Smooth muscle cell (in vitro differentiated cells): Measurements from ENCODE around the gene BTNL2. TPM values are rescaled to one million over a fixed set of nuclear protein-coding genes. Genes with fewer than 3 reads are reported as not detected.

Experiments used
- DNase-seq: peaks from one replicate; lab custom pipeline; 2025; ENCODE audit not compliant: unreplicated experiment; lab: John Stamatoyannopoulos, UW
- H2AFZ ChIP-seq: fragments of 200-600 bp; sonication (generic); 2 replicates; pipeline ENCODE4 v1.6.0; 2016; ENCODE audit warnings: antibody characterized with exemption, low read depth, mild to moderate bottlenecking
- H3F3A ChIP-seq: fragments of 200-600 bp; sonication (generic); 2 replicates; pipeline ENCODE4 v1.6.0; 2017; ENCODE audit warnings: antibody characterized with exemption, low read depth
- H3K27ac ChIP-seq: fragments of 200-600 bp; sonication (generic); 2 replicates; pipeline ENCODE4 v1.5.1; 2016; ENCODE audit warnings: low read depth, mild to moderate bottlenecking
- H3K27me3 ChIP-seq: fragments of 200-600 bp; sonication (generic); 2 replicates; pipeline ENCODE4 v1.6.1; 2016; ENCODE audit warnings: low read depth, mild to moderate bottlenecking
- H3K36me3 ChIP-seq: fragments of 200-600 bp; sonication (generic); 2 replicates; pipeline ENCODE4 v1.5.1; 2016; ENCODE audit warnings: low read depth
- H3K4me1 ChIP-seq: fragments of 200-600 bp; sonication (generic); 2 replicates; pipeline ENCODE4 v1.5.1; 2016; ENCODE audit warnings: low read depth
- H3K4me2 ChIP-seq: fragments of 200-600 bp; sonication (generic); 2 replicates; pipeline ENCODE4 v1.6.0; 2016; ENCODE audit warnings: mild to moderate bottlenecking
- H3K4me3 ChIP-seq: fragments of 200-600 bp; sonication (generic); 2 replicates; pipeline ENCODE4 v1.5.1; 2016; ENCODE audit warnings: mild to moderate bottlenecking
- H3K79me2 ChIP-seq: fragments of 200-600 bp; sonication (generic); 2 replicates; pipeline ENCODE4 v1.6.0; 2016; ENCODE audit warnings: low read depth, mild to moderate bottlenecking
- H3K9ac ChIP-seq: fragments of 200-600 bp; sonication (generic); 2 replicates; pipeline ENCODE4 v1.6.0; 2016; ENCODE audit warnings: low read depth
- H3K9me3 ChIP-seq: fragments of 200-600 bp; sonication (generic); replicated peaks from 2 replicates; pipeline ENCODE4 v1.5.1; 2016; ENCODE audit warnings: low read depth
- H4K20me1 ChIP-seq: fragments of 200-600 bp; sonication (generic); 2 replicates; pipeline ENCODE4 v1.6.0; 2016; ENCODE audit warnings: low read depth
- CTCF ChIP-seq: fragments of 200-600 bp; sonication (generic); IDR thresholded peaks from 2 replicates; pipeline ENCODE4 v1.5.1; 2017; ENCODE audit warnings: borderline replicate concordance, mild to moderate bottlenecking, antibody characterized with exemption; ENCODE audit not compliant: insufficient read depth, poor library complexity, severe bottlenecking
- whole genome bisulfite sequencing: methylation state at CpG from one replicate; pipeline ENCODE4 v1.1.7; 2016; ENCODE audit warnings: low lambda C conversion rate; 5-methylcytosine and 5-hydroxymethylcytosine counted together
- polyA plus RNA-seq: library from polyadenylated mRNA; unstranded; fragments of >200 nt; fragmentation: Nextera tagmentation; extraction: Ambion mirVana; gene quantifications from 2 replicates; pipeline ENCODE4 v1.2.1, GENCODE V29; 2016
- total RNA-seq: library from RNA; depleted of rRNA; stranded (reverse); fragments of >200 nt; gene quantifications from 2 replicates; pipeline ENCODE4 v1.2.3, GENCODE V29; 2014

Gene BTNL2
- not detected in 2 replicates for total RNA-seq
- not detected in 2 replicates for polyA plus RNA-seq

- Histone ChIP-seq H3F3A (no peaks in the 10 kb centered on the region), H2AFZ (no peak within 1 kb of the TSS), H3K36me3 (no peaks in the 10 kb centered on the region), H3K79me2 (no peaks in the 10 kb centered on the region), H3K4me3 (no peak within 1 kb of the TSS), H3K9ac (no peak within 1 kb of the TSS), H3K4me1 (no peaks in the 10 kb centered on the region), H3K27ac (no peak within 1 kb of the TSS), H3K9me3 (no peaks in the 10 kb centered on the region), H3K4me2 (no peak within 1 kb of the TSS), H4K20me1 (no peaks in the 10 kb centered on the region), H3K27me3 (peaks cover 67% of the 10 kb centered on the region)
- no peak for TF ChIP-seq CTCF
- WGBS: 83% methylated on average over 4 of the region's 4 CpGs
- no peak for DNase-seq
Observed at GRCh38 chr6:32406857-32407256, at the start of gene BTNL2. BTNL2 (minus strand) TSS chr6:32407181; CDS start chr6:32407123, 58 bp downstream.

- WGBS: 85% methylated on average over 3 of the region's 3 CpGs
- Histone ChIP-seq H3K9ac (no peak overlapping the region), H3K4me2 (no peak overlapping the region), H3K27ac (no peak overlapping the region), H3K36me3 (no peaks in the 10 kb centered on the region), H2AFZ (no peak overlapping the region), H3K4me3 (no peak overlapping the region), H3K79me2 (no peaks in the 10 kb centered on the region), H4K20me1 (no peaks in the 10 kb centered on the region), H3K4me1 (no peaks in the 10 kb centered on the region), H3K27me3 (peaks cover 6% of the 10 kb centered on the region), H3K9me3 (no peaks in the 10 kb centered on the region), H3F3A (no peaks in the 10 kb centered on the region)
- DNase-seq: no peak
- no peak for TF ChIP-seq CTCF
Observed at GRCh38 chr6:32449088-32449736, 42.2 kb upstream of the BTNL2 start.

GRCh38 chr6:32447932-32448331 lies 41.0 kb upstream of the BTNL2 start:
- Histone ChIP-seq H3K36me3 (no peaks in the 10 kb centered on the region), H2AFZ (no peak overlapping the region), H4K20me1 (no peaks in the 10 kb centered on the region), H3K27me3 (peaks cover 12% of the 10 kb centered on the region), H3K9ac (no peak overlapping the region), H3K27ac (no peak overlapping the region), H3K4me1 (no peaks in the 10 kb centered on the region), H3K4me2 (no peak overlapping the region), H3K4me3 (no peak overlapping the region), H3K9me3 (no peaks in the 10 kb centered on the region), H3K79me2 (no peaks in the 10 kb centered on the region), H3F3A (no peaks in the 10 kb centered on the region)
- TF ChIP-seq CTCF: no peak
- DNase-seq: no peak

- H3F3A ChIP-seq: no peaks in the 10 kb centered on the region
- no peak for DNase-seq
- no peaks in the 10 kb centered on the region for H3K79me2 ChIP-seq
- H3K4me2 ChIP-seq: no peak overlapping the region
- H3K9me3 ChIP-seq: no peaks in the 10 kb centered on the region
- no peak for TF ChIP-seq CTCF
- no peak overlapping the region for H2AFZ ChIP-seq
- no peaks in the 10 kb centered on the region for H4K20me1 ChIP-seq
- peaks cover 12% of the 10 kb centered on the region for H3K27me3 ChIP-seq
- no peak overlapping the region for H3K4me3 ChIP-seq
- H3K36me3 ChIP-seq: no peaks in the 10 kb centered on the region
- H3K27ac ChIP-seq: no peak overlapping the region
- no peak overlapping the region for H3K9ac ChIP-seq
- no peaks in the 10 kb centered on the region for H3K4me1 ChIP-seq
- 75% methylated on average over 3 of the region's 3 CpGs for WGBS
Observed at GRCh38 chr6:32445321-32445854, 38.4 kb upstream of the BTNL2 start.
